Putamen (tissue), 1 donor: Measurements from ENCODE around the gene DTD1.

Experiments
- DNase-seq: peaks from one replicate; pipeline ENCODE4 v3.0.0-alpha.2; 2016; ENCODE audit warnings: low spot score

DTD1 gene

DNA sequence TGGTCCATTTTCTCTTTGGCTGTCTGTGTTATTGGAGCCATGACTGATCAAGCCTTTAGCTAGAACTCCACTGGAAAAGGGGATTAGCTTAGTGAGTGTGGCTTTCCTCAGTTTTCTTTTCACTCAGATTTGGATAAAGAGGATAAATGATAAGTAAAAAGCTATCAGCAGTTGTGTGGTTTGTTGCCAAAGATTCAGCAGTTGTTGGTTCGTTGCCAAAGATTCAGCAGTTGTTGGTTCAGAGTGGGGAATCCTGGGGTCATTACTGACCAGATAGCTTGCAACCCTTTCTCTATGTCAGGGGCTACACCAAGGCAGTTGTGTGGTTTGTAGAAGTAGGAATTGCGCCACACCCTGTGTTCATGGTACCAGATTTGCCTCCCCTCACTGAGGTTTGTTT lies 118.1 kb downstream of the DTD1 start:
- DNase-seq = no peak

GRCh38 chr20:18712131-18712530 lies 124.3 kb downstream of the DTD1 start:
- no peak for DNase-seq

GRCh38 chr20:18712882-18713281 lies 125.0 kb downstream of the DTD1 start:
- no peak for DNase-seq

DNA sequence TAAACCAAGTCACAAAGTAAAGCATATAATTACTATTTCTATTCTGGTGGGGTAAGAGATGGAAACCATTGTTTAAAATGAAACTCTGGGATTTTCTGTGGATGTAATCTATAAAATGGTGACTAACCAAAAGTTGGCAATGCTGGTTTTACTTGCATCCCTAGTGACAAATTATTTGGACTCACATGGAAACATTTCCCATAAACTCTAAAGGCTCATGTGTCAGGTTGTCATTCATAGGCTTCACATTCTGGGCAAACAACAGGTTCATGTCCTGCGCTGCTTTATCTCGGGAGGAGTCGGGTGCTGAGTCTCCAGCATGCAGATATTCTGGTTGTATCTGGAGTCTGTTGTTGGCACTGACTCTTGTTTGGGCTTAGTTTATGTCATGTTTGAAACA lies 127.7 kb downstream of the DTD1 start:
- DNase-seq = no peak

DNA sequence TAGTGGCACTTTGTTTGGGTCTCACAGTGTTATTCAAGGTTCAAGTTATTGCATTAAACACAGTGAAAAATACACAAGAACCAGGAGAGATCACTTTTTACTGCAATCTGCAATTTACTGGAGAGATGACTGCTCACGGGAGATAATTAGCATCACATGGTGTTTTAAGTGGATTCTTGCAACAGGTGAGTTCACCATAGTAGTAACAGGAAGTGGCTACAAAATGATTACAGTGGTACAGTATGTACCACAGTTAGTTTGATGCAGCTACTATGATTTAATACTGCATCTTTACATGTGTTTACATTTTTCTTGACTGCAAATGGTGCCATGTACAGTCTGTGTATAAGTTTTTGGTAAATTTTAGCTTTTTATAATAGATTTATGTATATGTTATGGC lies 129.2 kb downstream of the DTD1 start:
- DNase-seq = no peak

- no peak for DNase-seq
These were observed 130.3 kb downstream of the DTD1 start for GRCh38 chr20:18718129-18718528.

DNA sequence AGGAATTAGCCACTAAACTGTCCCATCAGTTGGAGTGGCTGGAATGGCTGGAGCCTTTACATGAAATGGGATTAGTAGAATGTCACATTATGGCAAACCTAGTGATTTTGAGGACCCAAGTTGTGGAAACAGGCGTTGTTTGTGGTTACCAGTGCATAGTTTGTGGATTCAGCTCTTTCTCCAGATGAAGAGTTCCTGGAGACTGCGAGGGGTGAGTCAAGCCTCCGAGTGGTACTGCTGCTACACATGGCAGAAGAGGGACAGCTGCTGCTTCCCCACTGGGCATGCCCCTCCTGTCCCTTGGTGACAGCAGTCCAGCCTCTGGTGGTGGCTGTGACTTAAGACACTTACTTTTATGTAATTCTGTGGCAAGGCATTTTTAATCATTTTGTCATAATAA lies 131.6 kb downstream of the DTD1 start:
- DNase-seq = no peak

DNA sequence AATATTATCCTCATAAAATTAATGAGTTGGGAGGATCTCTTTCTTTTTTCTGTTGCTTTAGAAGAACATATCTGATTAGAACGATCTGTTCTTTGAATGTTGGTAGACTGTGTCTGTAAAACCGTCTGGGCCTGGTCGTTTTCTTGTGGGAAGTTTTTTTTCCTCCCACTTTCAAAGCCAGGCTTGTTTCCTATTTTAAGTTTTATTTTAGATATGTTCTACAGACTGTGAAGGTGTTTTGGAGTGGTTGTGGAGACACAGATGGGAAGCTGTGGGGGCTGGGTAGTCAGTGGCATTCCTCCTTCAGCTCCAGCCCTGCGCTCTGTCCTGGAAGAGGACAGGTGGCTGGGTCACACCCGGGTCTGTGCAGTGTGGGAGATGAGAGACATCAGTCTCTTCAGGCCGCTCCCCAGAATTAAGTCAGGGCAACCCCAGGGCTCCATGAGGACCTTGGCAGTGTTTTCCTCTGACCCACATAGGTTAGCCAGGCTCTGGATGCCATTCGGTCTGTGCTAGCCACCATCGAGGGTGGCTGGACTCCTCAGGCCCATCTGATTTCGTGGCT lies 133.8 kb downstream of the DTD1 start:
- no peak for DNase-seq

DNA sequence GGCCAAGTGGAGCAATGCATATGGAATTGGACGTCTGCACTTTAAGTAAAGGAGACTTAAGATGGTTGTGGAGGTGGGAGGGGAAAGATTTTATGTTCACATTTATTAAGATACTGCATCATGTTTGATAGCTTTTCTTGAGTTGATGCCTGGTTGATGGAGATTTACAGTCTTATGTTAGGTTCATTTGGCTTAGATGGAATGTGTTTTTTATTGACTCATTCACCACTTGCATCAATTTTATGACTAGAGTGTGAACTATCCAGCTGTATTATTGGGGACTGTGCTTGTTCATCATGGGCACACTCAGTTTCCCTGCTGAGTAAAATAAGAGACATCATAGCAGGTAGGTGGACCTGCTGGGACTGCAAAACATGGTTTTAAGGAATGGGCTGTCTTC lies 134.5 kb downstream of the DTD1 start:
- no peak for DNase-seq

- DNase-seq = no peak
These were observed 136.2 kb downstream of the DTD1 start for GRCh38 chr20:18724077-18724476.

- DNase-seq = no peak
These were observed 137.1 kb downstream of the DTD1 start for GRCh38 chr20:18724788-18725464.

GRCh38 chr20:18727032-18727508 lies 139.2 kb downstream of the DTD1 start:
- no peak for DNase-seq

DNA sequence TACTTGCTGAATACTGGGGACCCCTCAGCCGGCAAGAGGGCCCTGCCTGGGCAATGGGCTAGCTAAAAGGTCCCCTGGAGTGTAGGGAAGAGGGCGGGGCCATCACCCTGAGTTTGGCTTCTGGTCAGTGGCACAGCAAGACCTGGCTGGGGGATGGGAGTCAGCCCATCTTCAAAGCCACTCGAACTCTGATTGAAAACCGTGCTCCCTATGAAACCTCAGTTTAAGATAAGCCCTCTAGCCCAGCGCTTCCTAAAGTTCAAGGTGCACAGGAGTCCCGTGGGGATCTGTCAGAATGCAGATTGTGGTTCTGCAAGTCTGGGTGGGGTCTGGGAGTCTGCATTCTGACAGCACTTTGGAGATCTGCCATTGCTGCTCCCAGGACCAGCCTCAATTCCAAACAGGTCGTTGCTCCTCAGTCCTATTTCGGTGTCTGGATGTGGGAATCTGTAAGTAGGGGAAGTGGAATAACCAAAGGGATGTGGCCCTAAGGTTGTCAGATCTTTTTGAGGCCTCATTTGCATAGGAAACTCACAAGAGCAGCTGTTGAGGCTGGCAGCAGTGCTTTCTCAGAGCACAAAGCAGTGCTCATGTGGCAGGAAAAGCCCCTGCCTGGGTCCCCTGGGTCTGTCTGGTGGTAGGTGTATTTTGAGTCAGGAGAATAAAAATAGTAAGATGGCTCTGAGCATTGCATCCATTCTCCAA lies 140.5 kb downstream of the DTD1 start:
- DNase-seq = no peak

DNA sequence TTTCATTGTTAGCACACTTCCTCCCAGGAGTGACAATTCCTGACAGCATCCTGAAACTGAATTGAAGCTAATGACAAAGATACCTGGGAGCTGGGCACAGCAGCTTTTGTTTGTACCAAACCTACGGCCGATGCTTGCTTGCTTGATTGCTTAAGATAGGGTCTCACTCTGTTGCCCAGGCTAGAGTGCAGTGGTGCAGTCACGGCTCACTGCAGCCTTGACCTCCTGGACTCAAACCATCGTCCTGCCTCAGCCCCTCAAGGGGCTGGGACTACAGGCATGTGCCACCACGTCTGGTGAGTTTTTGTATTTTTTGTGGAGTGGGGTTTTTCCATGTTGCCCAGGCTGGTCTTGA lies 141.0 kb downstream of the DTD1 start:
- DNase-seq = no peak

GRCh38 chr20:18729231-18729825 lies 141.5 kb downstream of the DTD1 start:
- no peak for DNase-seq

GRCh38 chr20:18731940-18732339 lies 144.1 kb downstream of the DTD1 start:
- DNase-seq = no peak

- DNase-seq = no peak
These were observed 146.8 kb downstream of the DTD1 start for GRCh38 chr20:18734525-18735189.

GRCh38 chr20:18737140-18737539 lies 149.3 kb downstream of the DTD1 start:
- DNase-seq = no peak

DNA sequence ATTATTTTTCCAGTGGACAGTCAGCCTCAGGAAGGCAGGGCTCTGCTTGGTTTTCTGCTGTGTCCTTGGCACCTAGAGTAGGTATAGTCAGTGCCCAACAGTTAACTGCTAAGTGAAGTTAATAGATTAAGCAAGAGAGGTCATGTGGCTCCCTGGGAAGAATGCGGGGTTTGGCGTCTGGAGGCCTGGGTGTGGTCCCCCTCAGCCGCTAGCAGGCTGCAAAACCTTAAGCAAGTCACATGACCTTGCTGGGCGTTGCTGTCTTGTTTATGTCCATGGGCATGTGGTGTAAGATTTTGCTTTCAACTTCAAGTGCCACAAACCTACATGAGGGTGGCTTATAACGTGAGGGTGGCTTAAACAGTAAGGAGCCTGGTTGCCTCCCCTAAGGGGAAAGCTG lies 150.2 kb downstream of the DTD1 start:
- no peak for DNase-seq

DNA sequence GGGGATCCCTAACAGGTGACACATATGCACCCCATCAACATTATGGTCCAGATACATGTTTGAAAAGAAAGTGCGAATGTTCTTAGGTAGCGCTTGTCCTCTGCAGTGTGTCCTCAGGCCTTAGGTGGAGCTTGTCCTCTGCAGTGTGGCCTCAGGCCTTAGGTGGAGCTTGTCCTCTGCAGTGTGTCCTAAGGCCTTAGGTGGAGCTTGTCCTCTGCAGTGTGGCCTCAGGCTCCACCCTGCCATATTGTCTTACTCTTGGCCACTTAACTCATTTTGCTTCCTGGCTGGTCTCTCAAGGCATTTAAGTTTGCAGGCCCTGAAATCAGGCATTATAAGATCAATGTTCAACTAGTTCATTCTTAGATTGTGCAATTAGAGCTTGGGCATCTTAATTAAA lies 151.0 kb downstream of the DTD1 start:
- no peak for DNase-seq

DNA sequence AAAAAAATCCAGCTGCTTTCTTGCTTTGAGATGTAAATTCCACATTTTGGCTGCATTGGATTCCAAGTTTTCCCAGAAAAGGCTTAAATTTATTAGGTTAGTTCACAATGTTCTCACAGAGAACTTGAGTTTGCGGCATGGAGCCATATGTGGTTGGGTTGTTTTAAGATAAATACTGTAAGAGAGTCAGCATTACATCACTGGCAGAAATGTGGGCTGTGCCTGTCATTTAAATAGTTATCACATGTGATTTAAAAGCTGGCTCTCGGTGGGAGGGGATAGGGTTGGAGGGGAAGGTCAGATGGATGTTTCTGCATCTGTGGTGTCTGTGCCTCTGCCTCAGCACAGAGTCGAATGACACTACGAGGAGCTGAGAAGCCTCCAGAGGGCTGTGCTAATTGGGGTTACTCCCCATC lies 151.9 kb downstream of the DTD1 start:
- peak; percentile 70 for DNase-seq

GRCh38 chr20:18740726-18741125 lies 152.9 kb downstream of the DTD1 start:
- no peak for DNase-seq

DNA sequence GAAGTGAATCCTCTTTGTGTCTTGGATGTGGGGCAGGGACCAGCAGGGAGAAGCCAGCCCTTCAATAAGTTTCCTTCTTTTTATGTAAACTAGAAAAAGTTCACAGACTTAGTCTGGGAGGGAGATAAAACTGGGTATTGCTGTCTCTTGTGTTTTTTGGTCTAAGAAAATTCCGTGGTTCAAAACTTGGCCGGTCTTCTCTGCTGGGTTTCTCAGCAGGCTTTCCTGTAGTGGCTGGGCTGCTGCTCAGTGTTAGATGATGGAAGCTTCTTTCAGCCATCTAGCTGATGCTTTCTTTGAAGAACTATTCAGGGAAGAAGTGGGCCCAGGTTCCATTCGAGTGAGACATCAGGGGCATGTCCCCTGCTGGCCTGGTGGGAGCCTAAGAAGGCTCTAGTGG lies 155.0 kb downstream of the DTD1 start:
- DNase-seq = no peak
